ENCODE measurements around the gene MAP3K3.

MAP3K3 gene

GRCh38 chr17:63621684-63622573, at the start of gene MAP3K3:
Gene MAP3K3 (plus strand): TSS chr17:63622417. CDS start chr17:63622760, 343 bp downstream.
- DNase-seq = peak; percentile 89

- DNase-seq = no peak
These were observed 48.6 kb upstream of the MAP3K3 start for GRCh38 chr17:63573634-63574033.

- DNase-seq = no peak
These were observed 44.0 kb upstream of the MAP3K3 start for GRCh38 chr17:63578027-63578768.

GRCh38 chr17:63578769-63579111, 43.5 kb upstream of the MAP3K3 start:
- DNase-seq = no peak

- no peak for DNase-seq
These were observed 42.6 kb upstream of the MAP3K3 start for GRCh38 chr17:63579633-63580032.

GRCh38 chr17:63587770-63588169, 34.4 kb upstream of the MAP3K3 start:
- no peak for DNase-seq

- no peak for DNase-seq
These were observed 33.4 kb upstream of the MAP3K3 start for GRCh38 chr17:63588797-63589196.

GRCh38 chr17:63589646-63590045, 32.6 kb upstream of the MAP3K3 start:
- DNase-seq = no peak

GRCh38 chr17:63592797-63593196, 29.4 kb upstream of the MAP3K3 start:
- DNase-seq = no peak

GRCh38 chr17:63595132-63595531, 27.1 kb upstream of the MAP3K3 start:
- no peak for DNase-seq

GRCh38 chr17:63596856-63597586, 25.2 kb upstream of the MAP3K3 start:
- DNase-seq = no peak

GRCh38 chr17:63598281-63598680, 23.9 kb upstream of the MAP3K3 start:
- DNase-seq = no peak

- peak; percentile 67 for DNase-seq
These were observed 21.4 kb upstream of the MAP3K3 start, which contains the start of gene TACO1 for GRCh38 chr17:63600569-63601438. Gene TACO1 (plus strand): TSS chr17:63600895. CDS start chr17:63601084, 189 bp downstream.

GRCh38 chr17:63601439-63602371, 20.5 kb upstream of the MAP3K3 start:
- DNase-seq = no peak

- no peak for DNase-seq
These were observed 12.2 kb upstream of the MAP3K3 start for GRCh38 chr17:63609816-63610573.

GRCh38 chr17:63610854-63611253, 11.4 kb upstream of the MAP3K3 start:
- no peak for DNase-seq

GRCh38 chr17:63611354-63611753, 10.9 kb upstream of the MAP3K3 start:
- no peak for DNase-seq

GRCh38 chr17:63613663-63614062, 8.6 kb upstream of the MAP3K3 start:
- no peak for DNase-seq

GRCh38 chr17:63621229-63621683, 961 bp upstream of the MAP3K3 start:
- DNase-seq = no peak
